Liver (tissue), 3 donors: Measurements from ENCODE around the gene PRCD.

ENCODE experiments used
- ATF3 ChIP-seq: IDR thresholded peaks from 2 replicates; pipeline ENCODE4 v1.6.1; 2016; ENCODE audit warnings: antibody characterized with exemption
- CTCF ChIP-seq: fragments of 150-350 bp; IDR thresholded peaks from 2 replicates; pipeline ENCODE4 v1.5.1; 2017; ENCODE audit warnings: improper control_type of control experiment, low read depth, low read length; ENCODE audit not compliant: missing input control
- FOXA1 ChIP-seq: IDR thresholded peaks from 2 replicates; pipeline ENCODE4 v1.6.1; 2016; ENCODE audit warnings: antibody characterized with exemption
- HNF4G ChIP-seq: IDR thresholded peaks from 2 replicates; pipeline ENCODE4 v1.6.1; 2016; ENCODE audit warnings: antibody characterized with exemption
- MAX ChIP-seq: IDR thresholded peaks from 2 replicates; pipeline ENCODE4 v1.6.1; 2016; ENCODE audit warnings: antibody characterized with exemption
- RAD21 ChIP-seq, 2 donors: IDR thresholded peaks; 2 replicates each; pipeline ENCODE4 v1.6.1; 2016; ENCODE audit warnings: antibody characterized with exemption in 2 of 2, mild to moderate bottlenecking in 2 of 2
- REST ChIP-seq: IDR thresholded peaks from 2 replicates; pipeline ENCODE4 v1.6.1; 2016; ENCODE audit warnings: antibody characterized with exemption, mild to moderate bottlenecking
- SP1 ChIP-seq: IDR thresholded peaks from 2 replicates; pipeline ENCODE4 v1.6.1; 2018; ENCODE audit warnings: antibody characterized with exemption, mild to moderate bottlenecking
- TAF1 ChIP-seq: conservative IDR thresholded peaks from 2 replicates; pipeline ENCODE4 v1.6.1; 2016; ENCODE audit warnings: antibody characterized with exemption, mild to moderate bottlenecking
- YY1 ChIP-seq: IDR thresholded peaks from 2 replicates; pipeline ENCODE4 v1.6.1; 2016; ENCODE audit warnings: antibody characterized with exemption, mild to moderate bottlenecking
- donor health status: healthy.
- donor health status: healthy.

GRCh38 chr17:76585649-76586593 is 46.1 kb downstream of the PRCD start, which contains the start of gene ST6GALNAC2:
- TF ChIP-seq SP1 (no peak), CTCF (peak; percentile 45), TAF1 (no peak), YY1 (no peak), RAD21 (IDR thresholded peaks at IDR 0.05) (peak; percentile 70 to 78), MAX (no peak), ATF3 (no peak), REST (no peak), HNF4G (no peak), FOXA1 (no peak)
